Neural cell (in vitro differentiated cells): ENCODE results near the gene CRACR2B. TPM values are rescaled to one million over a fixed set of nuclear protein-coding genes. Genes with fewer than 3 reads are reported as not detected.
A peak's percentile ranks its signal among the peaks of the same experiment; 100 is the strongest.

Source experiments
- H2AFZ ChIP-seq: fragments of 200-600, 300-800 bp; sonication (generic), shearing (Covaris generic); 2 replicates; pipeline ENCODE4 v1.6.0; 2014; ENCODE audit warnings: low read depth, mild to moderate bottlenecking, antibody characterized with exemption, low read length, moderate library complexity
- H3F3A ChIP-seq: fragments of 200-600 bp; shearing (Covaris generic); 2 replicates; pipeline ENCODE4 v1.6.1; 2016; ENCODE audit warnings: mild to moderate bottlenecking, moderate library complexity, mixed read lengths, antibody characterized with exemption, low read length; ENCODE audit not compliant: insufficient read depth, poor library complexity, severe bottlenecking
- H3K27ac ChIP-seq: fragments of 200-600, 300-800 bp; sonication (generic), shearing (Covaris generic); 2 replicates; pipeline ENCODE4 v1.5.1; 2014; ENCODE audit warnings: mild to moderate bottlenecking, low read length, moderate library complexity
- H3K27me3 ChIP-seq: fragments of 300-800, 200-600 bp; sonication (generic), shearing (Covaris generic); 2 replicates; pipeline ENCODE4 v1.6.0; 2014; ENCODE audit warnings: mild to moderate bottlenecking, low read depth, low read length, moderate library complexity; ENCODE audit not compliant: insufficient read depth
- H3K36me3 ChIP-seq: fragments of 300-800, 200-600 bp; sonication (generic), shearing (Covaris generic); 2 replicates; pipeline ENCODE4 v1.5.1; 2014; ENCODE audit warnings: mild to moderate bottlenecking, antibody characterized with exemption, low read length, moderate library complexity; ENCODE audit not compliant: insufficient read depth
- H3K4me2 ChIP-seq: fragments of 300-800, 200-600 bp; sonication (generic), shearing (Covaris generic); 2 replicates; pipeline ENCODE4 v1.6.0; 2014; ENCODE audit warnings: mild to moderate bottlenecking, low read length
- H3K4me3 ChIP-seq: fragments of 300-800, 200-600 bp; sonication (generic), shearing (Covaris generic); 2 replicates; pipeline ENCODE4 v1.5.1; 2014; ENCODE audit warnings: mild to moderate bottlenecking, low read length, moderate library complexity
- H3K79me2 ChIP-seq: fragments of 200-600 bp; shearing (Covaris generic); replicated peaks from 2 replicates; pipeline ENCODE4 v1.6.0; 2014; ENCODE audit warnings: mild to moderate bottlenecking, low read length, moderate library complexity; ENCODE audit not compliant: insufficient read depth
- H3K9ac ChIP-seq: fragments of 300-800, 200-600 bp; sonication (generic), shearing (Covaris generic); 2 replicates; pipeline ENCODE4 v1.6.1; 2016; ENCODE audit warnings: mild to moderate bottlenecking, low read length, mixed read lengths
- H3K9me2 ChIP-seq: fragments of 200-600 bp; shearing (Covaris generic); 2 replicates; pipeline ENCODE4 v1.6.1; 2016; ENCODE audit warnings: mild to moderate bottlenecking, low read length, mixed read lengths; ENCODE audit not compliant: insufficient read depth
- H3K9me3 ChIP-seq: fragments of 200-600, 300-800 bp; sonication (generic), shearing (Covaris generic); 2 replicates; pipeline ENCODE4 v1.6.1; 2016; ENCODE audit warnings: mild to moderate bottlenecking, mixed run types, low read length, moderate library complexity, mixed read lengths
- H4K20me1 ChIP-seq: fragments of 200-600 bp; shearing (Covaris generic); 2 replicates; pipeline ENCODE4 v1.6.1; 2016; ENCODE audit warnings: mild to moderate bottlenecking, mixed run types; ENCODE audit not compliant: insufficient read depth
- CTCF ChIP-seq: fragments of 450-650 bp; IDR thresholded peaks from 2 replicates; pipeline ENCODE4 v1.5.1; 2014; ENCODE audit warnings: antibody characterized with exemption, mild to moderate bottlenecking, moderate library complexity; ENCODE audit not compliant: poor library complexity, severe bottlenecking
- MXI1 ChIP-seq: fragments of 450-650 bp; conservative IDR thresholded peaks from 2 replicates; pipeline ENCODE4 v1.6.1; 2014; ENCODE audit warnings: antibody characterized with exemption, mild to moderate bottlenecking; ENCODE audit not compliant: poor library complexity, severe bottlenecking
- POLR2AphosphoS5 ChIP-seq: IDR thresholded peaks from 2 replicates; pipeline ENCODE4 v1.6.1; 2012
- RAD21 ChIP-seq: fragments of 450-650 bp; conservative IDR thresholded peaks from 2 replicates; pipeline ENCODE4 v1.6.1; 2014; ENCODE audit warnings: antibody characterized with exemption, mild to moderate bottlenecking, moderate library complexity
- REST ChIP-seq: IDR thresholded peaks from 2 replicates; pipeline ENCODE4 v1.6.1; 2012; ENCODE audit warnings: borderline replicate concordance
- SMC3 ChIP-seq: fragments of 450-650 bp; conservative IDR thresholded peaks from 2 replicates; pipeline ENCODE4 v1.6.1; 2014; ENCODE audit warnings: antibody characterized with exemption, mild to moderate bottlenecking, moderate library complexity; ENCODE audit not compliant: poor library complexity
- polyA plus RNA-seq: library from polyadenylated mRNA; depleted of rRNA; stranded (reverse); fragments of >200 nt; gene quantifications from 2 replicates; pipeline ENCODE4 v1.2.3, GENCODE V29; 2014

Gene CRACR2B
- polyA plus RNA-seq, 1 donor from 2014 or later = 1.2 TPM

- Histone ChIP-seq H3K27ac (no peak overlapping the region), H2AFZ (no peak overlapping the region), H3K9me2 (no peaks in the 10 kb centered on the region), H3F3A (no peaks in the 10 kb centered on the region), H3K36me3 (no peaks in the 10 kb centered on the region), H3K9me3 (no peaks in the 10 kb centered on the region), H3K9ac (peak overlapping the region; percentile 64), H4K20me1 (no peaks in the 10 kb centered on the region), H3K27me3 (peaks cover 5% of the 10 kb centered on the region), H3K4me3 (peak overlapping the region; percentile 91), H3K79me2 (no peaks in the 10 kb centered on the region), H3K4me2 (peak overlapping the region; percentile 84)
- TF ChIP-seq SMC3 (no peak), MXI1 (peak; percentile 59), RAD21 (no peak)
These were observed 22.4 kb downstream of the CRACR2B start for GRCh38 chr11:849951-850774.

- peak; percentile 34 for TF ChIP-seq SMC3
- no peak for TF ChIP-seq POLR2AphosphoS5
- peak; percentile 35 for TF ChIP-seq RAD21
- TF ChIP-seq CTCF = peak; percentile 39
- no peak for TF ChIP-seq MXI1
- no peaks in the 10 kb centered on the region for H3K36me3 ChIP-seq
- no peak overlapping the region for H2AFZ ChIP-seq
- H3K4me3 ChIP-seq = peak overlapping the region; percentile 91
- no peaks in the 10 kb centered on the region for H4K20me1 ChIP-seq
- no peaks in the 10 kb centered on the region for H3K9me2 ChIP-seq
- no peak overlapping the region for H3K27ac ChIP-seq
- no peaks in the 10 kb centered on the region for H3F3A ChIP-seq
- peak overlapping the region; percentile 84 for H3K4me2 ChIP-seq
- peak overlapping the region; percentile 64 for H3K9ac ChIP-seq
- H3K9me3 ChIP-seq = no peaks in the 10 kb centered on the region
- no peaks in the 10 kb centered on the region for H3K79me2 ChIP-seq
- H3K27me3 ChIP-seq = peaks cover 5% of the 10 kb centered on the region
These were observed 23.4 kb downstream of the CRACR2B start for GRCh38 chr11:850775-851763.

- Histone ChIP-seq H3K9me3 (no peaks in the 10 kb centered on the region), H3K27me3 (peaks cover 5% of the 10 kb centered on the region), H3F3A (no peaks in the 10 kb centered on the region), H3K9me2 (no peaks in the 10 kb centered on the region), H3K9ac (no peak overlapping the region), H3K4me3 (no peak overlapping the region), H3K79me2 (no peaks in the 10 kb centered on the region), H4K20me1 (no peaks in the 10 kb centered on the region), H3K4me2 (no peak overlapping the region), H3K27ac (no peak overlapping the region), H2AFZ (no peak overlapping the region), H3K36me3 (no peaks in the 10 kb centered on the region)
- TF ChIP-seq REST (no peak), POLR2AphosphoS5 (no peak), RAD21 (no peak)
These were observed 25.0 kb downstream of the CRACR2B start for GRCh38 chr11:852762-853161.
